Ecto neural progenitor cell (in vitro differentiated cells): Measurements from ENCODE around the gene TOLLIP.

Source experiments
- DNase-seq: peaks from one replicate; pipeline ENCODE4 v3.0.0-alpha.2; 2018; ENCODE audit warnings: low spot score

The TOLLIP gene

GRCh38 chr11:1298695-1299492, 10.5 kb downstream of the TOLLIP start:
- peak; percentile 49 for DNase-seq

GRCh38 chr11:1297576-1298473, 11.6 kb downstream of the TOLLIP start:
- DNase-seq: no peak

GRCh38 chr11:1297011-1297575, 12.3 kb downstream of the TOLLIP start:
- DNase-seq: no peak

DNA sequence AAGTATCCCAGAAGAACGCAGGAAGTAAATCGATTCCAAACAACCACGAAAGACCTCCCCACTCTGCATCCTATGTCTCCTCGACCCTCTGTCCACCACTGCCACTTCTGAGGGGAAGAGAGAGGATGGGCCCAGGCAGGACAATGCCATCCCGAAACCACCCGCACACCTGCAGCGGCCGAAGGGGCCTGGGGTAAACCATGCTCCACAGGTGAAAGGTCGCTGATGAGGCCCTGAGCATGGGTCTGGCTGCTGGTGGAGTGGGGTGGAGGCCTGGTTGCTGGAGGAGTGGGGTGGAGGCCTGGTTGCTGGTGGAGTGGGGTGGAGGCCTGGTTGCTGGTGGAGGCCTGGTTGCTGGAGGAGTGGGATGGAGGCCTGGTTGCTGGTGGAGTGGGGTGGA, 13.1 kb downstream of the TOLLIP start:
- no peak for DNase-seq

DNA sequence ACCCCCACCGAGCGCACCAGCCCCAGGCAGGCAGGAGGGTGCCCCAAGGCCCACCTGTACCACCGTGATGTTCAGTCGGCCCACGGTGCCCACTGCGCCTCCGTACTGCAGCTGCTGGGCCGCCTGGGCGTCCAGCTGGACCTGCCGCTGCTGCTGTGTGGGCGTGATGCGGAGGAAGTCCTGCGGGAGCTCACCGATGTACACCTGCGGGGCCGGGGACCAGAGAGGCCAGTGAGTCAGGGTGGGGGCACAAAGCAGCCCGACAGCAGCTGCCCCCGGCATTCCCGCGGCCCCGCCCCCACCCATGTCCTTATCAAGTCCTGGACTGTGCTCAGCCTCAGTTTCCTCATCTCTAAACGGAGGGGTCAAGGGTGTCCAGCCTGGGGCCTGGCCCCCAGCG, 13.8 kb downstream of the TOLLIP start:
- no peak for DNase-seq

- DNase-seq: no peak
These were observed 14.3 kb downstream of the TOLLIP start for GRCh38 chr11:1295086-1295485.

DNA sequence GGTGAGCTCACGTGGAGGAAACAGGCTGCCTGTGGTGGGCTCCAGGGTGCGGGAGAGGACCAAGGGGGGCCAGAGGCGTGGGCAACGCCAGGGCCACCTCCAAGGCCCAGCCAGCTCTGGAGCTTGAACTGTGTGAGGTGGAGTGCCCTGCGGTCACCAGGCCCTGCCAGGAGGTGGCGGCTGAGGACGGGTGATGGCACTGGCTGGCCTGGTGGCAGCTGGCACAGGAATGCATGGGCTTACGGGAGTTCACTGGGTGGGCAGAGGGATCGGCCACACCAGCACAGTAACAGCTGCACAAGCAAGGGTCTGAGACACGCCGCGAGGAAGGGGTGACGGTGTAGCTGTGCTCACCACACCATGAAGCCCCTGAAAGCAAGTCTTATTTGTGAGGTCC, 15.8 kb downstream of the TOLLIP start:
- no peak for DNase-seq

DNA sequence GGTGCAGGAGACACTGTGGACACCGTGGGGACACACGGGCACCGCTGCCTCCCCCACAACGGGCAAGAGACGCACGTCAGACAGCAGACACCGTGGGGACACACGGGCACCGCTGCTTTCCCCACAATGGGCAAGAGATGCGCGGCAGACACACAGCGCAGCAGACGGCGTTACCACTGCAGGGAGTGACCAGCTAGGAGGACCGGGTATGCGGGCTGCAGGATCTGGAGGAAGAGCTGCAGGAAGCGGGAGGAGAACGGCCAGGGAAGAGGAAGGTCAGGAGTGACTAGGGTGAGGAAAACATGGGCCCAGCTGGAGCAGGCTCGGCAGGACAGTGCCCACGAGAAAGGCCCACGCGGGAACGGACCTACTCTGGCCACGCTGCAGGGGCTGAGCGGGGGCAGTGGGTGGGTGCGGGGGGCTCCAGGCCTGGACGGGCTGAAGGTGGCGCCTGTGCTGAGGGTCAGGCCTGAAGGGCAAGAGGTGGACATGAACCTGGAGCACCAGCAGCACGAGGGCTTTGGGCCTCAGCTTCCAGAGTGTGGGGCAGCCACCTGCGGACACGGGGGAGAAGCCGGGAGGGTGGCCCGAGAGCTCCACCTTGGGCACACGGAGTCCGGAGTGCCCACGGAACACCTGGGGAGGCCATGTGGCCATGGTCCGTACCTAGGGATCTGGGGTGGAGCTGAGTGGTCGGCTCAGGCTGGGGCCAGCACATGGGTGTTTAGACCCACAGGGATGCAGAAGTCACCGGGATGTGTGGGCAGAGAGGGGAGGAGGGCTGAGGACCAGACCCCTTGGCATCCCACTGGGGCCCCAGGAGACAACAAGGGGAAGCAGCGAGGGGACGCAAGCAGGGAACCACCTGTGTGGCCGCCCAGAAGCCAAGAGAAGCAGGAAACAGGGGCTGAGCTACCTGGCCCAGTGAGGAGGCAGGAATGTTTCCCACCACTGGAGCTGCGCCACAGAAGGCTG, 16.5 kb downstream of the TOLLIP start:
- no peak for DNase-seq

DNA sequence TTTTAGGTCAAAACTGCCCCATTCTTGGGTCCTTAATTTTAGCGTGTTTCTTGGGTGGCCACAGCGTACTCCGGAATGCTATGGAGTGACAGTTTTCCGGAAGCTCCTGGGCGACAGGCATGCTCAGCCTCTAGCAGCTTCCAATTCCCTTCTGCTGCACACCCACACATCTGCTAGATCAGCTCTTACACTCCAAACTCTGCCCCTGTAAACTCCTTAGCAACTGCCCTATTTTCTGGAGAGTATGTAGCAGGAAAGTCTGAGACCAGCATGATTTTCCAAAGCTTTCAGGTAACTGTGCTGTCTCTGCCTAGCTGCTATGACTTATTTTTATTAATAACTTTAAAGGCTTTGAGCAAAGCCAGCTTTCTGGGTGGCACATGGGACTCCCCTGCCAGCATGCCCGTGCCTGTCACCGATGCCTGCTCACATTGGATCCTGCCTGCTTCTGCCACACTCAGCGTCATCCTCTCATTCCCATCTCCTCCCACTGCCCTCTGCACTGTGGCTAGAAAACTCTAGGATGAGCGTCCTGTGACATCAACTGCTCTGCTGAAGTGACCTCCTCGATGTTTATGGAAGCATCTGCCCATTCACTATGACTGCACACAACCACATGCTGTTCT, 17.3 kb downstream of the TOLLIP start:
- no peak for DNase-seq

GRCh38 chr11:1291295-1292017, 18.0 kb downstream of the TOLLIP start:
- DNase-seq: no peak

GRCh38 chr11:1290052-1291040, 19.1 kb downstream of the TOLLIP start:
- no peak for DNase-seq

GRCh38 chr11:1289211-1289935, 20.1 kb downstream of the TOLLIP start:
- DNase-seq: no peak

DNA sequence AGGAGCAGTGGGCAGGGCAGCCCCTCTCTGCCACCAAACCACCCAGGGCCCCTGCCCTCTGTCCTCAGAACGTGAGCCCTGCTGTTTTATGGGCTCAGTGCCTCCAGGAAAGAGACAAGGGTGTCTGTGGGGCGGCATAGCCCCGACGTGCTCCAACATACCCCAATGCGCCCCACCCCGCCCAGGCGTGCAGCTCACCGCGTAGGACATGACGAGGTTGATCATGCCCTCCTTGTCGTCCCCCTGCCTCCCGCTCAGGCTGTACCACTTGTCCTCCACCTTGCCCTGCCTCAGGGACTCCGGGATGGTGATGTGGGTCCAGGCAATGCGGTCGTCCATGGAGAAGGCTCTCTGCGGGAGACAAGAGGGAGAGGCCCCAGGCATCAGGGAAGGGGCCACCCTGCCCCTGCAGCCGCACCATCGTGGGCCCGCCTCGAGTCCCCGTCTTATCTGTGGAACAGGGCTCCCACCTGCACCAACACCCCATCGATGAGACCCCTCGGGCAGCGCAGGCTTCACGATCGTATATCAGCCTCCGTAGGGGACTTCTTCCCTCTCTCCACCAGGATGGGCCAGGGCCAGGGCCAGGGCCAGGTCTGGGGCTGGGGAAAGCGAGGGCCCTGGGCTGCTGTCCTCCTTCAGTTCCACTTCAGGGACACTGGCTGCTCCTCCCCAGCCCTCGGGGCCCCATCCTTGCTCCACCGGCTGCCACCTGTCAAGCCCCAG, 20.8 kb downstream of the TOLLIP start:
- no peak for DNase-seq

DNA sequence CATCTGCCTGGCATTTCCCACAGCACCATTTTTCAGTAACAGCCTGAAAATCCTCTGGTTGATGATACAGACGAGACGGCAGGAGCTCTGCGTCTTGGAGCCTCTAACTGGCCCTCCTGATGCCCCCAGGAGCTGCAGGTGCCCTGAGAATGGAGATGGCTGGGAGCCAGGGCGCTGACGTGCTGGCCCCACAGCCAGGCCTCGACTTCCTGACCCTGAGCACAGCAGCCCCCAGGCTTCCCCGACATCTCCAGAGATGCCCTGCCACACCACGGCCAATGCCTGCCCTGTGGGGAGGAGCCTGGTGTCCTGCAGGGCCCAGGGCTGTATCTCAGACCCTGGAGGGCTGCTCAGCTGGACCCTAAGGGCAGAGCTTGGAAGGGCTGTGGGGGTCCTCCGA, 21.5 kb downstream of the TOLLIP start:
- no peak for DNase-seq

DNA sequence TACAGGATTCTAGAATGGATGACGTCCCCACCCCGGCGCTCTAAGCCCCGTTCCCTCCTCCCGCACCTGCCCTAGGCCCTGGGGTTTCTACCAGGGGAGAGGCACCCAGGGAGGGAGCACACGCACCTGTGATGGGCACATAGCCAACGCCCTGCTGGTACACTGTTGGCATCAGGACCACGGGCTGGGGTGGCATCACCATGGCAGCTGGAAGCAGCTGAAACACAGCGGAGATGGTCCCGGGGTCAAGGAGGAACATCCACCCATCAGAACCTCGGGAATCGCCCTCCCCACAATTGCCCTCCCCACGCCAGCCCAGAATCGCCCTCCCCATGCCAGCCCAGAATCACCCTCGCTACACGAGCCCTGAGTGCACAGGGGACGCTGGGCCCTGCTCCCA, 23.6 kb downstream of the TOLLIP start:
- DNase-seq: no peak

GRCh38 chr11:1285316-1285744, 24.1 kb downstream of the TOLLIP start:
- DNase-seq: no peak

- DNase-seq: no peak
These were observed 25.5 kb downstream of the TOLLIP start for GRCh38 chr11:1283906-1284305.

DNA sequence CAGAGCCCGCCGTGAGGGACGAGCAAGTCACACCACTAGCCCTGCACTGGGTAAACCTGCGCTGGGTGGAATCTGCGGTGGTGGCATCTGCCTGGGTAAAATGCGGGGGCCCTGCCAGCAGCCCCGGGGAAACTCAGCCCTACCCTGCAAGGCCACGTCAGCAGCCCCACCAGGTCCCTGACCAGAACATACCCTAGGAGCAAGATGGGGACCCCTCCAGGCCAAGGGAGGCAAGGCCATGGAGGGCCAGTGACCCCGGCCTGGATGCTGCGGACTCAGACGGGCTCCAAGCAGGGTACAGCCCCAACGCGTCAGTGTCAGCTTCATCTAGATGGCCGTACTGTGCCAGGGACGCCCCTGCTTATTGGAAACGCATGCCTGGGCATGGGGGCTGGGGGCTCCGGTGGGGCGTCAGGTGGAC, 26.3 kb downstream of the TOLLIP start:
- DNase-seq: no peak
